HG03558 (cell line): Measurements from ENCODE around the gene SH3BP1.

ENCODE experiments used
- ATAC-seq: cut with Tn5 transposase; IDR thresholded peaks from one replicate; pipeline ENCODE4 v1.9.1; 2021; ENCODE audit warnings: moderate number of reproducible peaks; ENCODE audit not compliant: unreplicated experiment; ENCODE audit errors: extremely low read depth

The SH3BP1 gene

GRCh38 chr22:37616201-37617083 lies 23.0 kb upstream of the SH3BP1 start:
- no peak for ATAC-seq

DNA sequence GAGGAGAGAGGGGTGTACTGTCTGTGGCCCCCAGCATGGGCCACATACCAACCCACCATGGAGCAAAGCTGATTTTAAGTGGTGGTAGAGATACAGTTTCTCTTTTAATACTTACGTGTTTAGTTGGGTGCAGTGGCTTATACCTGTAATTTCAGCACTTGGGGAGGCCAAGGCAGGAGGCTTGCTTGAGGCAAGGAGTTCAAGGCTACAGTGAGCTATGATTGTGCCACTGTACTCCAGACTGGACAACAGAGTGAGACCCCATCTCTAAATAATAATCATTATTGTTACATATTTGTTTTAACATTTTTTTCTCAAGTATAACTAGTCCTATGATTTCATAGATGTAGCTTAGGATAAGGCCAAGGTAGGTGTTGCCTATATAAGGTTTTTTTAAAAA lies 22.0 kb upstream of the SH3BP1 start:
- no peak for ATAC-seq

- no peak for ATAC-seq
These were observed 21.3 kb upstream of the SH3BP1 start for GRCh38 chr22:37618072-37618656.

- ATAC-seq, result no peak
These were observed 20.8 kb upstream of the SH3BP1 start for GRCh38 chr22:37618674-37619073.

DNA sequence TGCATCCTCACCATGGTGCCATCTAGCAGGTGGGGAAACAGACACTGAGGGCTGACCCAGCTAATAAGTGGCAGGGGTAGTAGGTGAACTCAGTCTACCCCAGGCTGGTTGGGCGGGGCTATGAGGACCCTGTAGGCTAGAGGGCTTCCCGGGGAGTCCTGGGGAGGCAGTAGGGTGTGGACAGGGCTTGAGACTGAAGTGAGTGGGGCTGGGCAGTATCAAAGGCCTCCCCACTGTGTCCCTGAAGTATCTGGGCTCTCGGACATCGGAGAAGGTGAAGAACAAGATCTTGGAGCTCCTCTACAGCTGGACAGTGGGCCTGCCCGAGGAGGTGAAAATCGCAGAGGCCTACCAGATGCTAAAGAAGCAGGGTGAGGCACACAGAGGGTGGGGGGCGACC lies 19.5 kb upstream of the SH3BP1 start:
- ATAC-seq, result no peak

DNA sequence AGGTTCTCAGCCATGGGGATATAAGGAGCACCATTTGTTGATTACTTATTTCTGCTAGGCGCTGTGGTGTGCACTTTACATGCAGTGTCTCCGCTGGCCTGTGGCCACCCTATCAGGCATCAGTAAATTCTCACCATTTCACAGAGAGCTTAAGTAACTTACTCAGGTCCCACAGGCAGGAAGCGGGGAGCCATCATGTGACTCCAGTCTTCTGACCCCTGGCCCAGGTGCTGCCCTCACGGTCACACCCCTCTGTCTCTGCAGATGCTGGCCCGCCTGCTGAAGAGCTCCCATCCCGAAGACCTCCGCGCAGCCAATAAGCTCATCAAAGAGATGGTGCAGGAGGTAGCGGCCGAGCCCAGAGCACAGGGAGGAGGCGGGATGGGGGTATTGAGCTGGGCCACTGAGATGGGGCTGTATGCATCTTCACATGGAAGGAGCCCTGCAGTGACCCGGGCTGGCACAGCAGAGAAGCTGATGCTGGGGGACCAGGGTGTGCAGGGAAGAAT lies 18.1 kb upstream of the SH3BP1 start:
- ATAC-seq, result no peak

- ATAC-seq, result no peak
These were observed 16.1 kb upstream of the SH3BP1 start for GRCh38 chr22:37623075-37624016.

DNA sequence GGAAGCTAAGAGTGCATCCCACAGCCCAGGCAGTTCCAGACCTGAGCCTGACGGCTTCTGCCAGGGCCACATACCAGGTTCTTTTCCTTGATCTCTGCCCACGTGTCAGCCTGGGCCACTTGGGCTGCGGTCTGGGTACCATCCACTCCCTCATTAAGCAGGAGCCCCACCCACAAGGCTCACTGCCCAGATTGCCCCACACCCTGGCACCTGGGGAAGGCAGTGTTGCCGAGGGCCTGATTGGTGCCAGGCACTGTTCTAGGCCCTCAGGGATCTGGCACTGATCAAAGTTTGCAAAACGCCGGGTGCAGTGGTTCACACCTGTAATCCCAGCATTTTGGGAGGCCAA lies 15.5 kb upstream of the SH3BP1 start:
- ATAC-seq, result no peak

- ATAC-seq, result no peak
These were observed 14.6 kb upstream of the SH3BP1 start for GRCh38 chr22:37624876-37625275.

- no peak for ATAC-seq
These were observed 13.7 kb upstream of the SH3BP1 start for GRCh38 chr22:37625737-37626136.

- no peak for ATAC-seq
These were observed 13.3 kb upstream of the SH3BP1 start for GRCh38 chr22:37626144-37626543.

DNA sequence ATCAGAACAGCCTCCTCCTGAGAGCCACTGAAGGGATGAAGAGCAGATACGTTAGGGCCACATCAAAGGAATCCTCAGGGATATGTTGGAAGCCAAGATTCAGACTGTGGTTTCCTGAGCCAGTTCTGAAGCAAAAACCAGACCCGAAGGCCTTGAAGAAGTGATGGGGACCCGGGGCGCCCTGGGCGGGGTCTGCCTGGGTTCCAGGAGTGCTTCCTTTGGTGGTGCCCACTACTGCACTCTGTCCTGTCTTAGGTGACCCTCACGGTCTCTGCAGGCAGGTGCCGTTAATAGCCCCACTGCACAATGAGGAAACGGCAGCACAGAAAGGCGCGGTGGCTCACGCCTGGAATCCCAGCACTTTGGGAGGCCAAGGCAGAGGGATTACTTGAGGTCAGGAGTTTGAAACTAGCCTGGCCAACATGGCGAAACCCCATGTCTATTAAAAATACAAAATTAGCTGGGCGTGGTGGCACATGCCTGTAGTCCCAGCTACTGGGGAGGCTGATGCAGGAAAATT lies 12.9 kb upstream of the SH3BP1 start:
- ATAC-seq, result no peak

GRCh38 chr22:37627121-37627520 lies 12.3 kb upstream of the SH3BP1 start:
- no peak for ATAC-seq

GRCh38 chr22:37627545-37627944 lies 11.9 kb upstream of the SH3BP1 start:
- no peak for ATAC-seq

GRCh38 chr22:37628830-37629229 lies 10.6 kb upstream of the SH3BP1 start:
- no peak for ATAC-seq

DNA sequence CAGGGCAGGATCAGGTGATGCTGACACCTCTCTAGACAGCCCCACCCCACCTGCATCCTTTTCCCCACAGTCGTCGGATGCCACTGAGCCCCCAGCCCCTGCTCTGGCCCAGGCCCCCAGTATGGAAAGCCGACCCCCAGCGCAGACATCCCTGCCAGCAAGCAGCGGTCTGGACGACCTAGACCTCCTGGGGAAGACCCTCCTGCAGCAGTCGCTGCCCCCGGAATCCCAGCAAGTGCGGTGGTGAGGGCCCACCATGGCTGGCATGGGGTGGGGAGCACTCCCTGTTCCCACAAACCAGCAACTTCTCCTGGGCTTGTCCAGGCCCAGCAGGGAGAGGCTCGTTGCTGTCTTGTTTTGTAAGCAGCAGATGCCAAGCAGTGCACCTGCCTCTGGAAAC lies 9.5 kb upstream of the SH3BP1 start:
- ATAC-seq, result no peak

GRCh38 chr22:37630839-37631435 lies 8.5 kb upstream of the SH3BP1 start:
- ATAC-seq, result no peak

- ATAC-seq, result no peak
These were observed 7.9 kb upstream of the SH3BP1 start for GRCh38 chr22:37631448-37632173.
